ENCODE measurements around the gene TMEM59.
"Not testable (repeated sequence)": the region's sequence is repeated elsewhere in the genome, so short reads cannot be mapped to it uniquely, and the experiment has no call there.

The TMEM59 gene, protein sequence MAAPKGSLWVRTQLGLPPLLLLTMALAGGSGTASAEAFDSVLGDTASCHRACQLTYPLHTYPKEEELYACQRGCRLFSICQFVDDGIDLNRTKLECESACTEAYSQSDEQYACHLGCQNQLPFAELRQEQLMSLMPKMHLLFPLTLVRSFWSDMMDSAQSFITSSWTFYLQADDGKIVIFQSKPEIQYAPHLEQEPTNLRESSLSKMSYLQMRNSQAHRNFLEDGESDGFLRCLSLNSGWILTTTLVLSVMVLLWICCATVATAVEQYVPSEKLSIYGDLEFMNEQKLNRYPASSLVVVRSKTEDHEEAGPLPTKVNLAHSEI

DNA sequence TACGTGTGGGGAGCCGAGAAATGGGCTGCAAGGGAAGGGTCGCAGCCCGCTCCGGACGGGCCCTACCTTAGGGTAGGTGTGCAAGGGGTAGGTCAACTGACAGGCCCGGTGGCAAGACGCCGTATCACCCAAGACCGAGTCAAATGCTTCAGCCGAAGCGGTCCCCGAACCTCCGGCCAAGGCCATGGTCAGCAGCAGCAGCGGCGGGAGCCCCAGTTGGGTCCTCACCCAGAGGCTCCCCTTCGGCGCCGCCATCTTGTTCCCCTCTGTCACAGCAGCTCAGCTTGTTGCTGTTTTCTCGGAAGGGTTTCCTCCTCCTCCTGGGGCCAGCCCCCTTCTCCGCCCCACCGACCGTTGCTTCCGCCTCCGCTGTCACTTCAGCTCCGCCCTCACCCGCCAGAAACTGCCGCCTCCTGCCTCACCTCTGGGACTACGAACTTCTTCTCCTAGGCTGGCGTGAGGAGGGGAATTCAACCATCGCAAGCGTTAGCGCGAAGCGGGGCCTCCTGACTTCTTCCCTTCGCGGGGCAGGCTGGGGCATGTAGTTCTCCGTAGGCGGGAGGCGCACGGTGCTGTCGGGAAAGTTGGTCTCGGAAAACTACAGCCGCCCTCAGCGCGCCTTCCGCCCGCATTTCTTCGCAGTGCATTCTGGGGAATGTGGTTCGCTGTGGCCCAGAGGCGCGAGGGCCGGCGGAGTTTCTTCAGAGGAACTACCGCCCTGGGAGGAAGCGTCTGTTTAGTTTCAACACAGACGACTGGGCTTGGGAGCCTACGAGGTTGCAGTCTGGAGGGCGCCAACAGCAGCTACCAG is at the start of gene TMEM59, which contains the start of gene TCEANC2:
TSS of gene TMEM59 (minus strand) at position 271 of the 811 bp plus-strand sequence. CDS start at position 255, 16 bp downstream.
TSS of gene TCEANC2 (plus strand) at position 675 of the 811 bp plus-strand sequence. CDS start 815 bp downstream, outside the sequence.
- DNase-seq: peak; percentile 98

- no peak for DNase-seq
These were observed 47.5 kb upstream of the TMEM59 start for GRCh38 chr1:54100500-54100899.

DNA sequence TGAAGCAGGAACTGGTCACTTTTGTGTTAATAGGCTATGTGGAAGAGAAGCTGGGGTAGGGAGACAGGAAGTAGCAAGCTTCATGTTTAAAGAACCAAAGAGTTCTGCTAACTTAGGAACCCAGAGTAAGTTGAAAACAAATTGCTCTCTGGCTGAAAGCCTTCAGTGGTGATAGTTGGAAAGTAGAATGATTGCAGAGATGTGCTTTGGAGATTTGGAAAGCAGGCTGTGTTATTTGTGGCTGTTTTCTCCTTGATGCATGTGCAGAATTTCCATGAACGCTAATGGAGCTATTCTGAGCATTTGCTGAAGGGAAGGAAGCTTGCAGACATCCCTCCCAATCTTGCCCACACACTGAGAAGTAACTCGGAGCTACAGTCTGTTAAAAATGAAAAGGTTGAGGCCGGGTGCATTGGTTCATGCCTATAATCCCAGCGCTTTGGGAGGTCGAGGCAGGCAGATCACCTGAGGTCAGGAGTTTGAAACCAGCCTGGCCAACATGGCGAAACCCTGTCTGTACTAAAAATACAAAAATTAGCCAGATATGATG is 46.1 kb upstream of the TMEM59 start:
- DNase-seq: no peak

- DNase-seq: no peak
These were observed 43.9 kb upstream of the TMEM59 start for GRCh38 chr1:54096877-54097240.

DNA sequence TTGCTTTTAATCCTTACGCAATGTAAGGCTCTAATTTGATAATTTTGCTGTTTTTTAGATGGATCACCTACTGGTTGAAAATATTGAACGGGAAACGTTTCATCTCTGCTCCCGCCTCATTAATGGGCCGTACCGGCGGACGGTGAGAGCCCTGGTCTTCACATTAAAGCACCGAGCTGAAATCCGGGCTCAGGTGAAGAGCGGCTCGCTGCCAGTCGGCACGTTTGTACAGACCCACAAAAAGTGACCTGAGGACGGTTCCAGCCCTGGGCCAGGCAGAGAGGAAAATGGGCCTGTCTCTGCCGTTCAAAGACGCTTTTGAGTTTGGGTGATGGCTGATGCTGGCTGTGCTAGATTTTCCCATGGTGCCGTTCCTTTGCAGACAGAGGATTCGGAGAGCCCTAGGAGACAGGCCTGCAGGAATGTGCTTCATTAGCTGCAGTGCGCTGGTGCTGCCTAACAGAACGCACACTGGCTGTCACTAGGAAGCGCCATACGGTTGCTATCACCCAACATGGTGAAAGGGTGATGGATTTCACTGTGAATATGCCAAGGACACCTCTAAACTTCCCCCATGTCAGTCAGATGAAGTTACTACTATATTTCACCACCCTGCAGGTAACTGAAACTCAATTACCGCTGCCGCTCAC is 43.3 kb upstream of the TMEM59 start:
- DNase-seq: no peak

DNA sequence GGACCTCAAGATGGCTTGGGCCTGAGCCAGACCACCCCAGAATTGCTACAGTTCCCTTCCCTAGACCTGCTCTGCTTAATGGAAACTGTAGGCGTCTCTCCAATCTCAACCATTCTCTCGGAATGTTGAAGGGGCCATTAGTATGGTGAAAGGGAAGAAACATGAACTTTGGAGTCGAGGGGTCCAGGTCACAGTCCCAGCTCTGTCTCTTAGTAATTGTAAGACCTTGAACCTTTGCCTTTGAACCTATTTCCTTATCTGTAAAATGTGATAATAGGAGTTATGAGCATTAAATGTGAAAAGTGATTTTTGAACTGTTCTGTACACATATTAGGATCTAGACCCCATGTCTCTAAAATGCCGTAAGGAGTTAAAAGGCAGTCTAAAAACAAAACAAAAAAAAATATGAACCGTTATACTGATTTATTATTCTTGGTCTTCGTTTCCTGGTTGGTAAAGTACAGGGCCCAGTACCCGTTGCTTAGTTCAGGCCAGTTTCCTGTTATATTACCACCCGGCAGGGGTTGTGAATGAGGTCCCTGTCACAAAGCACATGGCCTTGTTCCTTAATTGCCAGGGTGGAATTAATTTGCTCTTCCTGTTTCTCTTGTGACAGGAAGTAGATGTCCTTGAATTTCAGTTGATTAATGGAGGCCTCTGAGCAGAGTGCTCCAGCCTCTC is 42.7 kb upstream of the TMEM59 start:
- DNase-seq: no peak

DNA sequence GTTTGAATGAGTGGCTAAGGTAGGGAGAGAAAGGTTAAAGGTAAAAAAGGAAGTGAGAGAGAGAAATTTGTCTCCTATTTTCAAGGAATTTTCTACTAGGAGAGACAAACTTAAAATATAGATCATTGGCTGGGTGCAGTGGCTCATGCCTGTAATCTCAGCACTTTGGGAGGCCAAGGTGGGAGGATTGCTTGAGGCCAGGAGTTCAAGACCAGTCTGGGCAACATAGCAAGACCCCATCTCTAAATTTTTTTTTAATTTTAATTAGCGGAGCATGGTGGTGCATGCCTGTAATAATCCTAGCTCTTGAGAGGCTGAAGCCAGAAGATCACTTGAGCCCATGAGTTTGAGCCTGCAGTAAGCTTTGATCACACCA is 41.7 kb upstream of the TMEM59 start:
- not testable (repeated sequence) for DNase-seq

GRCh38 chr1:54094001-54094729 is 41.2 kb upstream of the TMEM59 start:
- no peak for DNase-seq

- no peak for DNase-seq
These were observed 38.7 kb upstream of the TMEM59 start for GRCh38 chr1:54091666-54092065.

DNA sequence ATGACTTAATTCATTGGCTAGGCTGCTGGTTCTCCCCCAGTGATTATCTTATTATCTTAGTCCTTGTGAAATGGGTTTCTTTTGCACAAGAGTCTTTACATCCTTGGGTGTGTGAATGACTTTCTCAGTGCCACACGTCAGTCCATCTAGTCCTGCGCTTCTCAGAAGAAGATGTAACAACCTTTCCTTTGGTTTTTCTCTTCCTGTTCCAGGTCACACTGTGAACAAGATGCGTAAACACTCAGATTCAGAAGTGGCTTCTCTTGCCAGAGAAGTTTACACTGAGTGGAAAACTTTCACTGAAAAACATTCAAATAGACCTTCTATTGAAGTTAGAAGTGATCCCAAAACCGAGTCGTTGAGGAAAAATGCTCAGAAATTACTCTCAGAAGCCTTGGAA is 35.4 kb upstream of the TMEM59 start:
- no peak for DNase-seq

GRCh38 chr1:54086754-54087153 is 33.8 kb upstream of the TMEM59 start:
- no peak for DNase-seq

DNA sequence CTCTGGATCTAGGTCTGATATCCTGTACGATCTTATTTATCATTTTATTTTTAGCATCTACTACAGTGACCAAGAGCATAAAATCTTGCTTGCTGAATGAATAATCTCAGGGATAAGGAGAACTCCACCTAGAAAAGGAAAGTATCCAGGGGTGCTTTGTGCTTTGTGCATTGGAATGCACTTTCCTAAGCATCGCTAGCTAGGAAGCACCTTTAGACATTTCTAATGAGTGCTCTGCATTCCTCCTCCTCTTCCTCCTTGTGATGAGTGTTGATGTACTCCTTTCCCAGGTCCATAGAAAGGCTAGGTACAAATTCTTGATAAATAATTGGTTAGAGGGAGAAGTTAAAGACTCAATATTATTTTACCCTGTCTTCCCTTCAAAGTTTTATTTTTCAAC is 31.8 kb upstream of the TMEM59 start:
- no peak for DNase-seq

DNA sequence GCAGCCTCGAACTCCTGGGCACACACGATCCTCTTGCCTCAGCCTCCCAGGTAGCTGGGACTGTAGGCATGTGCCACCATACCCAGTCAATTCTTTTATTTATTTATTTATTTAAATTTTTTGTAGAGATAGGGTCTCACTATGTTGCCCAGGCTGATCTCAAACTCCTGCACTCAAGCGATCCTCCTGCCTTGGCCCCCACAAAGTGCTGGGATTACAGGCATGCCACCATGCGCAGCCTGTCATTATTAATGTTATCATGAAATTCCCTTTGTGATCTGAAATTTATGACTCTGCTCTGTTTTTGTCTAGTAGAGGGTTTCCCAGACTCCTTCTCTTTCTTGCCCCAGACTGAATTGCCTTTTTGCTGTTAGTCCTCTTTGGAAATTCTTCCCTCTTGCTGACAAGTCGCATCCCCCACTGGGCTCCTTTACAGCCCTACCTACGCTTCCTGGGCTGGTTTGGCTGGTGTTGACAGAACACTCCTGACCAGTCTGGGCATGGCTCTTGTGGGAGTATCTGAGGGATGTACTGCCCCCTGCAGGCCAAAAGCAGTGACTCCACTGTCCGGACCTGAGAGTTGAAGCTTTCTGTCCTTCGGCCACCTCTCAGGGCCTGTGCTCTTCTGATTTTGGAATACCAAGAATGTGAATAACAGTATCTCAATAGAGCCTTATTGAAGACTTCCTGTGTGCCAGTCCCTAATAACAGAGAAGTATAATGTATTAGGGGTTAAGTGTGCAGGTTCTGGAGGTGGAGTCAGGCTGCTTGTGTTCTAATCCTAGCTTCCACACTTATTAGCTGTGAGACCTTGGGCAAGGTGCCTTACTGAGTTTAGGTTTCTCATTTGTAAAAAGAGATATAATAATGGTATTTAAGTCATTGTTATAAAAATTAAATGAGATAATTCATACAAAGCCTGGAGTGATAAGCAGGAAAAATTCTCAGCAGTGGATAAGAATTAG is 28.6 kb upstream of the TMEM59 start:
- peak; percentile 60 for DNase-seq

GRCh38 chr1:54080598-54081049 is 27.6 kb upstream of the TMEM59 start:
- DNase-seq: no peak

- no peak for DNase-seq
These were observed 24.4 kb upstream of the TMEM59 start for GRCh38 chr1:54077359-54077758.

DNA sequence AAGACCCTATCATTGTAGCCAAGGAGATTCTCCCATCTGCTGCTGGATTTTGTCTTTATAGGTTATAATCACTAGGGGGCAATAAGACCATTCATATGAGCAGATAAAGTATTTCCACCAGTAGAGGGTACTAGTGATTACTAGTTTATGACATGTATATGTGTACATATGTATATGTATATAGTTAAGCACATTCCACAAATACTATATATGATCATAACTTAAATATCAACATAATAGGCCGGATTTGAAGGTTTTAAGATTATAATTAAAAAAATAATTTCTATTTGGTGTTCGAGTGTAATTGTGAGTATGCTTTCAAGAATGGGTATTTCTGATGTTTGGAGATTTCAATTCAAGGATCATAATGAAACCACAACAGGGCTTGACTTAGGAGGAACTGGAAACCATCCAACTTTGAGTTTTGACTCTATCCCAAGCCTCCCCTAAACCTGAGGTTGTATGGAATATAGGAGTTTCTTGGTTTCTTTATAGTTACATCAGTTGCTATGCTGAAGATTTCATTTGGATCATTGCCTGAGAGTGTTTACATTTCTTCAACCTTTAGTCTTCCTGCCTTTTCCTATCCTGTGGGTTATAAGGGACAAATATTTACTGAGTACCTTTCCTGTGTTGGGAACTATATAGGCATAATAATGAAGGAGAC is 17.3 kb upstream of the TMEM59 start:
- DNase-seq: peak; percentile 67

DNA sequence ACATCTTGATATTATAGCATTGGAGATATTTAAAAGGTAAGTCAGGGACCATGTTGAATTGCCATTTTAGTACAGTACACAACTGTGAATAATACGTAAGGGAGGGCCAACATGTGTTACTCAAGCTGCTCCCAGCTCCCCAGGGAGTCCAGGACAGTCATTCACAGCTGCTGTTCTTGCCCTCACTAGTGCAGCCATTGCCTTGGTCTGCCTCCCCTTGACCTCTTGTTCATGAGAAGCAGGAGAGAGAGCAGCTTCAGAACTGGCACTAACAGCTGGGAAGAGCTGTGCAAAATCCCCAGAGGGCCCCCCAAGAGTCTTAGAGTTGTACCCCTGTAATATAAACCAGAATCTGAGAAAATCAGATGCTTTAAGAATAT is 16.8 kb upstream of the TMEM59 start:
- DNase-seq: no peak

DNA sequence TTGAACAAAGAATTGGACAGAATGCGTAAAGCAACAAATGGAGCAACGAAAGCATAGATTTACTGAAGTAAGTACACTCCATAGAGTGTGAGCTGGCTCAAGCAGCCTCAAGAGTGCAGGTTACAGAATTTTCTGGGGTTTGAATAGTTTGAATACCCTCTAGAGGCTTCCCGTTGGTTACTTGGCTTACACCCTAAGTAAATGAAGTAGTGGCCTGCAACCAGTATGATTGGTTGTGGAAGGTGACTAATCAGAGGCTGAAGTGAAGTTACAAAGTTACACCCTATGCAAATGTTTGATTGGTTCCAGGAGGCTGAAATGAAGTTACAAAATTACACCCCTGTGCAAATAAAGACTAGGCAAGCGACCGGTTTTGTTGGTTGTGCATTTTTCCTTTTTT is 11.3 kb upstream of the TMEM59 start:
- no peak for DNase-seq

- no peak for DNase-seq
These were observed 1.4 kb upstream of the TMEM59 start for GRCh38 chr1:54054438-54054749.

DNA sequence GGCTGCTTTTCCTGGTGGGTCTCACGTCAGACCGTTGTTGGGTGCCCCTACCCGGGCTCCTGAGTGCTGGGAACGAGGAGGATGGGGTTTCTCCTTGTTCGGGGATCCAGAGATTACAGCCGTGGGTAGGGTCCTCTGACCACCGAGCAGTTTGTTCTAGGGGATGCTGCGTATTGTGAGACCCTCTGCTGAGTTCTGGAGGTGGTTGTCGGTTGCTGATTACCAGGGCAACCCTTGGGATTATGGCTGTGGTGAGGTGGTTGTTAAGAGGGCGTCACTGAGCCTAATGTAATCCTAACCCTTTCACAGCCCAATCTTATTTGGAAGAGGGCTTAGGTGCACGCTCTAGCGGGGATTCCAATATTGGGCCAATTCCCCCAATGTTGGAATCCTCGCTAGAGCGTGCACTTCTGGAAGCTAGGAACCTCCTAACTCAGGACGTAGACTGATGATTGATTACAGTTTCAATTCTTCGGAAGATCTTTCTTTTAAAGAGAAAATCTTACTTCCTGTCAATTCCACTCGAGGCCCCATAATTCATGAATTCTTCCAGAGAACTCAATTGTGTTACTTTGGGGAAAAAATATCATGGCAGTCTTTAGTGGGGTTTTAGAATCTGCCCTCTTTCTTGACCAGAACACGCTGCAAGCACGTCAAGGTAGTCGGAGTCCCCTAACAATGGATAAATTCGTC is 887 bp upstream of the TMEM59 start:
- DNase-seq: no peak

Measured in CD4-positive, alpha-beta T cell treated with Interleukin-10 for 1 hour (primary cell).